ENCODE results near the gene MRGPRD.

The MRGPRD gene

GRCh38 chr11:68994161-68994893 lies 13.5 kb upstream of the MRGPRD start:
- TF ChIP-seq CTCF (IDR thresholded peaks at IDR 0.05; ENCODE audit: borderline replicate concordance, extremely low read depth, low read length, poor library complexity, severe bottlenecking) (no peak), EZH2 (IDR thresholded peaks at IDR 0.05; ENCODE audit: borderline replicate concordance, low read depth, low read length, severe bottlenecking) (no peak)
- Histone ChIP-seq H3K79me2 (ENCODE audit: insufficient read depth, low read length) (no peaks in the 10 kb centered on the region), H3K27me3 (ENCODE audit: insufficient read depth, low read length, poor library complexity) (no peaks in the 10 kb centered on the region), H4K20me1 (ENCODE audit: insufficient read depth, low read length) (no peaks in the 10 kb centered on the region; the same call in 1 of the 2 replicates), H3K36me3 (ENCODE audit: insufficient read depth, low read length) (no peaks in the 10 kb centered on the region), H3K27ac (ENCODE audit: low read length) (no peak overlapping the region), H3K4me1 (ENCODE audit: insufficient read depth, low read length) (peaks cover 7% of the 10 kb centered on the region; the same call in 1 of the 2 replicates), H3K4me3 (ENCODE audit: low read depth in 1 of 2, low read length in 2 of 2) (no peak overlapping the region), H3K4me2 (ENCODE audit: insufficient read depth, low read length) (no peak overlapping the region), H3K9ac (ENCODE audit: low read depth, low read length) (no peak overlapping the region), H2AFZ (ENCODE audit: low read depth, low read length) (no peak overlapping the region), H3K9me3 (ENCODE audit: insufficient read depth, low read length, severe bottlenecking) (no peaks in the 10 kb centered on the region)
- ATAC-seq (ENCODE audit: insufficient read depth, low read depth) (no peak), DNase-seq (no peak)

DNA sequence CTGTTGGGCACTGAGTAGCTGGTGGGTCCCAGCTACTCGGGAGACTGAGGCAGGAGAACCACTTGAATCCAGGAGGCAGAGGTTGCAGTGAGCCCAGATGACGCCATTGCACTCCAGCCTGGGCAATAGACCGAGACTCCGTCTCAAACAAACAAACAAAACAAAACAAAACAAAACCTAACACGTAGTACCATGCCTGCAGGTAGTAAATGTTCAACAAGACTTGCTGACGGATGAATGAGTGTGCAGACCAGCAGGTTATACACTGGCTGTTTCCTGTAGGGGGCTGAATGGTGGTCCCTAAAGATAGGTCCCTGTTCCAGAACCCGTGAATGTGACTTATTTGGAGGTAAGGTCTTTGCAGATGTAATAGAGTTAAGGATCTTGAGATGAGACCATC lies 12.8 kb upstream of the MRGPRD start:
- Histone ChIP-seq H3K27ac (ENCODE audit: low read length) (no peak overlapping the region), H3K27me3 (ENCODE audit: insufficient read depth, low read length, poor library complexity) (peaks cover 3% of the 10 kb centered on the region), H3K36me3 (ENCODE audit: insufficient read depth, low read length) (no peaks in the 10 kb centered on the region), H3K9me3 (ENCODE audit: insufficient read depth, low read length, severe bottlenecking) (no peaks in the 10 kb centered on the region), H4K20me1 (ENCODE audit: insufficient read depth, low read length) (no peaks in the 10 kb centered on the region; the same call in 1 of the 2 replicates), H3K9ac (ENCODE audit: low read depth, low read length) (no peak overlapping the region), H3K4me1 (ENCODE audit: insufficient read depth, low read length) (peaks cover 5% of the 10 kb centered on the region; the same call in 1 of the 2 replicates), H2AFZ (ENCODE audit: low read depth, low read length) (no peak overlapping the region), H3K4me3 (ENCODE audit: low read depth in 1 of 2, low read length in 2 of 2) (no peak overlapping the region), H3K79me2 (ENCODE audit: insufficient read depth, low read length) (no peaks in the 10 kb centered on the region), H3K4me2 (ENCODE audit: insufficient read depth, low read length) (no peak overlapping the region)
- DNase-seq (no peak), ATAC-seq (ENCODE audit: insufficient read depth, low read depth) (no peak)
- no peak for TF ChIP-seq EZH2 (IDR thresholded peaks at IDR 0.05; ENCODE audit: borderline replicate concordance, low read depth, low read length, severe bottlenecking)
- no peak for TF ChIP-seq CTCF (IDR thresholded peaks at IDR 0.05; ENCODE audit: borderline replicate concordance, extremely low read depth, low read length, poor library complexity, severe bottlenecking)

GRCh38 chr11:68992743-68993255 lies 12.0 kb upstream of the MRGPRD start:
- Histone ChIP-seq H3K4me2 (ENCODE audit: insufficient read depth, low read length) (no peak overlapping the region), H3K27ac (ENCODE audit: low read length) (no peak overlapping the region), H3K9me3 (ENCODE audit: insufficient read depth, low read length, severe bottlenecking) (no peaks in the 10 kb centered on the region), H4K20me1 (ENCODE audit: insufficient read depth, low read length) (no peaks in the 10 kb centered on the region; the same call in 1 of the 2 replicates), H3K4me1 (ENCODE audit: insufficient read depth, low read length) (no peaks in the 10 kb centered on the region), H3K4me3 (ENCODE audit: low read depth in 1 of 2, low read length in 2 of 2) (no peak overlapping the region), H2AFZ (ENCODE audit: low read depth, low read length) (no peak overlapping the region), H3K79me2 (ENCODE audit: insufficient read depth, low read length) (no peaks in the 10 kb centered on the region), H3K36me3 (ENCODE audit: insufficient read depth, low read length) (no peaks in the 10 kb centered on the region), H3K27me3 (ENCODE audit: insufficient read depth, low read length, poor library complexity) (peaks cover 3% of the 10 kb centered on the region), H3K9ac (ENCODE audit: low read depth, low read length) (no peak overlapping the region)
- TF ChIP-seq CTCF (IDR thresholded peaks at IDR 0.05; ENCODE audit: borderline replicate concordance, extremely low read depth, low read length, poor library complexity, severe bottlenecking) (no peak), EZH2 (IDR thresholded peaks at IDR 0.05; ENCODE audit: borderline replicate concordance, low read depth, low read length, severe bottlenecking) (no peak)
- ATAC-seq (ENCODE audit: insufficient read depth, low read depth) (no peak), DNase-seq (no peak)
